PC-9 (cell line): Measurements from ENCODE around the gene SDSL. TPM values are rescaled to one million over a fixed set of nuclear protein-coding genes. Genes with fewer than 3 reads are reported as not detected.

ENCODE experiments used
- Bru-seq: library from RNA; stranded (reverse); fragments of 400-500 nt; gene quantifications from one replicate; lab custom pipeline; 2021; lab: Mats Ljungman, UMichigan
- BruChase-seq, 2 experiments: library from RNA; stranded (reverse); fragments of 400-500 nt; gene quantifications; one replicate each; lab custom pipeline; 2021; lab: Mats Ljungman, UMichigan
- BruUV-seq: library from RNA; stranded (reverse); fragments of 400-500 nt; replicated peaks from 2 replicates; lab custom pipeline; 2021; lab: Mats Ljungman, UMichigan
- CTCF ChIA-PET: fragments of 300-600 bp; sonication (Branson Sonifier 250); formaldehyde crosslinking; loops from one replicate; lab custom pipeline; 2022; ENCODE audit warnings: antibody characterized with exemption; lab: Charles Lee
- POLR2A ChIA-PET: fragments of 300-600 bp; sonication (Branson Sonifier 250); formaldehyde crosslinking; loops from one replicate; lab custom pipeline; 2022; ENCODE audit warnings: antibody characterized with exemption; ENCODE audit not compliant: unreplicated experiment; lab: Charles Lee
- DNase-seq, 2 experiments: peaks; one replicate each; pipeline versions ENCODE4 v3.0.0 to v3.0.0-alpha.2; 2015 to 2022; ENCODE audit warnings: mixed read lengths in 1 of 2
- H2AFZ ChIP-seq: fragments of 200-600 bp; sonication (generic); 2 replicates; pipeline ENCODE4 v1.8.1; 2017; ENCODE audit warnings: antibody characterized with exemption
- H3F3A ChIP-seq: fragments of 200-600 bp; sonication (generic); 2 replicates; pipeline ENCODE4 v1.8.1; 2017; ENCODE audit warnings: antibody characterized with exemption, mild to moderate bottlenecking, low read depth; ENCODE audit not compliant: insufficient read depth
- H3K27ac ChIP-seq: fragments of 200-600 bp; sonication (generic); 2 replicates; pipeline ENCODE4 v1.6.1; 2016; ENCODE audit warnings: mixed run types
- H3K27me3 ChIP-seq: fragments of 200-600 bp; sonication (generic); 2 replicates; pipeline ENCODE4 v1.6.1; 2016; ENCODE audit warnings: low read depth, mixed run types; ENCODE audit not compliant: insufficient read depth
- H3K36me3 ChIP-seq: fragments of 200-600 bp; sonication (generic); 2 replicates; pipeline ENCODE4 v1.6.1; 2016; ENCODE audit warnings: low read depth, mixed run types
- H3K4me1 ChIP-seq: fragments of 200-600 bp; sonication (generic); replicated peaks from 2 replicates; pipeline ENCODE4 v1.6.1; 2016; ENCODE audit warnings: mixed run types; ENCODE audit not compliant: insufficient read depth
- H3K4me2 ChIP-seq: fragments of 200-600 bp; sonication (generic); 2 replicates; pipeline ENCODE4 v1.6.1; 2017; ENCODE audit warnings: mixed run types
- H3K4me3 ChIP-seq: fragments of 200-600 bp; sonication (generic); 2 replicates; pipeline ENCODE4 v1.6.1; 2016; ENCODE audit warnings: mixed run types
- H3K79me2 ChIP-seq: fragments of 200-600 bp; sonication (generic); 2 replicates; pipeline ENCODE4 v1.6.1; 2017; ENCODE audit warnings: low read depth, mixed run types
- H3K9me2 ChIP-seq: fragments of 200-600 bp; sonication (generic); 2 replicates; pipeline ENCODE4 v1.8.1; 2017; ENCODE audit warnings: mild to moderate bottlenecking; ENCODE audit not compliant: insufficient read depth
- H3K9me3 ChIP-seq: fragments of 200-600 bp; sonication (generic); 2 replicates; pipeline ENCODE4 v1.8.1; 2016; ENCODE audit warnings: low read depth; ENCODE audit not compliant: insufficient read depth
- H4K20me1 ChIP-seq: fragments of 200-600 bp; sonication (generic); 2 replicates; pipeline ENCODE4 v1.8.1; 2017; ENCODE audit not compliant: insufficient read depth
- CTCF ChIP-seq: fragments of 200-600 bp; sonication (generic); conservative IDR thresholded peaks from 2 replicates; pipeline ENCODE4 v1.6.1; 2017; ENCODE audit warnings: mixed run types, antibody characterized with exemption, mild to moderate bottlenecking, moderate library complexity
- EZH2 ChIP-seq: fragments of 200-600 bp; sonication (generic); IDR thresholded peaks from 2 replicates; pipeline ENCODE4 v1.8.0; 2017; ENCODE audit warnings: antibody characterized with exemption, low read depth
- intact Hi-C: fragments of 100-400 bp; cut with micrococcal nuclease; formaldehyde crosslinking; loops from one replicate; pipeline ENCODE4 v1.10.0; 2022; ENCODE audit not compliant: unreplicated experiment
- long read RNA-seq: library from polyadenylated mRNA; stranded (forward); transcript quantifications from one replicate; pipeline ENCODE4 v2.0.0, GENCODE V29; 2022
- total RNA-seq: library from RNA; stranded (reverse); gene quantifications from 2 replicates; pipeline ENCODE4 v1.2.3, GENCODE V29; 2021

The SDSL gene
- total RNA-seq (14.2 and 26.6 TPM in 2 replicates), Bru-seq, nascent RNA (percentile 45 among the genes with signal in this experiment), BruChase-seq, experiment 1, labeled RNA remaining after a 2-hour chase (percentile 40 among the genes with signal in this experiment), BruChase-seq, experiment 2, labeled RNA remaining after a 6-hour chase (percentile 43 among the genes with signal in this experiment)
- long read RNA-seq, transcript SDSL-202 (8 exons, 1,449 nt), result major isoform, 28 of 34 reads
- long read RNA-seq, partial matches to known transcripts, result 2 of 34 reads
- long read RNA-seq, other reads (novel, unspliced or antisense), result 4 of 34 reads

GRCh38 chr12:113422030-113422885 is at the start of gene SDSL:
TSS of gene SDSL (plus strand) at chr12:113422380. CDS start at chr12:113427983, 5,603 bp downstream.
- no peaks in the 10 kb centered on the region for H3K9me3 ChIP-seq
- no peaks in the 10 kb centered on the region for H3K36me3 ChIP-seq
- peaks cover 7% of the 10 kb centered on the region; the same call in 1 of the 2 replicates for H3K4me1 ChIP-seq
- CTCF ChIA-PET, result interaction anchor here (0.5 to 0.7 kb wide), 2 partner anchors 225 to 246 kb away, joined by 3 to 6 read pairs; no protein-coding TSS in a partner anchor
- no TSS peak for BruUV-seq
- no peaks in the 10 kb centered on the region; the same call in 1 of the 2 replicates for H3K79me2 ChIP-seq
- peak within 1 kb of the TSS; percentile 87 for H3K4me2 ChIP-seq
- no peaks in the 10 kb centered on the region for H3K27me3 ChIP-seq
- POLR2A ChIA-PET, result interaction anchor here (0.6 to 0.9 kb wide), 3 partner anchors 15 to 273 kb away, joined by 3 to 11 read pairs (median 6); partner anchors contain the start of gene CFAP73
- no peaks in the 10 kb centered on the region for H4K20me1 ChIP-seq
- peaks cover 8% of the 10 kb centered on the region; the same call in 1 of the 2 replicates for H3F3A ChIP-seq
- H3K9me2 ChIP-seq, result no peaks in the 10 kb centered on the region
- intact Hi-C loops, result loop anchor here (1.0 to 5.0 kb wide), 3 partner anchors 85 to 225 kb away; partner anchors contain the start of gene SLC8B1
- peak; percentile 76 to 83 for DNase-seq
- TF ChIP-seq EZH2 (no peak), CTCF (no peak)
- H3K4me3 ChIP-seq, result peak within 1 kb of the TSS; percentile 81
- peak within 1 kb of the TSS; percentile 50 for H3K27ac ChIP-seq
- H2AFZ ChIP-seq, result peak within 1 kb of the TSS; percentile 73

DNA sequence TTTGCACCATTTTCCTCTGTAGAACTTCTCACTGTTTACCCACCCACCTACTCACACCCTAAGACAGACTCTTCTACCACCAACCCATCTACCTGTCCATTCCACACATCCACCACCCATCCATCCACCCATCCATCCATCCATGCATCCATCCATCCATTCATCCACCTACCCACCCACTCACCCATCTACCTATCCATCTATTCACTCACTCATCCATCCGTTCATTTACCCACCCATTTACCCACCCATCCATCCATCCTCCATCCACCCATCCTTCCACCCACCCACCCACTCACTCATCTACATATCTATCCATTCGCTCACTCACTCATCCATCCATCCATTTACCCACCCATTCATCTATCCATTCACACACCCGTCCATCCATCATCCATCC is 48.7 kb upstream of the SDSL start:
- H3K27me3 ChIP-seq, result no peaks in the 10 kb centered on the region
- H3K36me3 ChIP-seq, result no peaks in the 10 kb centered on the region
- BruUV-seq, result no TSS peak
- DNase-seq, result no peak
- no peaks in the 10 kb centered on the region for H3K9me2 ChIP-seq
- no peak overlapping the region for H3K4me3 ChIP-seq
- H3F3A ChIP-seq, result no peaks in the 10 kb centered on the region
- no peak overlapping the region for H3K4me2 ChIP-seq
- POLR2A ChIA-PET, result no interaction called here
- H3K27ac ChIP-seq, result no peak overlapping the region
- H3K4me1 ChIP-seq, result no peaks in the 10 kb centered on the region
- H3K79me2 ChIP-seq, result no peaks in the 10 kb centered on the region
- H3K9me3 ChIP-seq, result no peaks in the 10 kb centered on the region
- no peaks in the 10 kb centered on the region; the same call in 1 of the 2 replicates for H4K20me1 ChIP-seq
- intact Hi-C loops, result no loop called here
- H2AFZ ChIP-seq, result no peak overlapping the region
- CTCF ChIA-PET, result no interaction called here
- no peak for TF ChIP-seq EZH2
- no peak for TF ChIP-seq CTCF

GRCh38 chr12:113373969-113374368 is 48.2 kb upstream of the SDSL start:
- Histone ChIP-seq H3K36me3 (no peaks in the 10 kb centered on the region), H3K4me2 (no peak overlapping the region), H4K20me1 (no peaks in the 10 kb centered on the region; the same call in 1 of the 2 replicates), H3F3A (no peaks in the 10 kb centered on the region), H3K27me3 (no peaks in the 10 kb centered on the region), H3K79me2 (no peaks in the 10 kb centered on the region), H3K4me3 (no peak overlapping the region), H3K4me1 (no peaks in the 10 kb centered on the region), H3K9me3 (no peaks in the 10 kb centered on the region), H3K27ac (no peak overlapping the region), H2AFZ (no peak overlapping the region), H3K9me2 (no peaks in the 10 kb centered on the region)
- TF ChIP-seq CTCF, result no peak
- no peak for TF ChIP-seq EZH2
- ChIA-PET POLR2A (no interaction called here), CTCF (no interaction called here)
- no TSS peak for BruUV-seq
- DNase-seq, result no peak
- intact Hi-C loops, result no loop called here
